Skin epidermis (tissue), 12 donors: ENCODE results near the gene COPE.

Source experiments
- H3K27ac ChIP-seq, 21 experiments: fragments of 200-600 bp; sonication (generic) in 11 of 21; one replicate each; pipeline ENCODE4 v1.5.0; 2020; ENCODE audit warnings: mild to moderate bottlenecking in 3 of 21, inconsistent platforms in 2 of 21, moderate library complexity in 2 of 21
- H3K4me3 ChIP-seq, 7 experiments: fragments of 200-600 bp; sonication (generic) in 2 of 7; one replicate each; pipeline ENCODE4 v1.5.0; 2020; ENCODE audit warnings: inconsistent platforms in 2 of 7, mild to moderate bottlenecking in 2 of 7, moderate library complexity in 1 of 7

Gene COPE

DNA sequence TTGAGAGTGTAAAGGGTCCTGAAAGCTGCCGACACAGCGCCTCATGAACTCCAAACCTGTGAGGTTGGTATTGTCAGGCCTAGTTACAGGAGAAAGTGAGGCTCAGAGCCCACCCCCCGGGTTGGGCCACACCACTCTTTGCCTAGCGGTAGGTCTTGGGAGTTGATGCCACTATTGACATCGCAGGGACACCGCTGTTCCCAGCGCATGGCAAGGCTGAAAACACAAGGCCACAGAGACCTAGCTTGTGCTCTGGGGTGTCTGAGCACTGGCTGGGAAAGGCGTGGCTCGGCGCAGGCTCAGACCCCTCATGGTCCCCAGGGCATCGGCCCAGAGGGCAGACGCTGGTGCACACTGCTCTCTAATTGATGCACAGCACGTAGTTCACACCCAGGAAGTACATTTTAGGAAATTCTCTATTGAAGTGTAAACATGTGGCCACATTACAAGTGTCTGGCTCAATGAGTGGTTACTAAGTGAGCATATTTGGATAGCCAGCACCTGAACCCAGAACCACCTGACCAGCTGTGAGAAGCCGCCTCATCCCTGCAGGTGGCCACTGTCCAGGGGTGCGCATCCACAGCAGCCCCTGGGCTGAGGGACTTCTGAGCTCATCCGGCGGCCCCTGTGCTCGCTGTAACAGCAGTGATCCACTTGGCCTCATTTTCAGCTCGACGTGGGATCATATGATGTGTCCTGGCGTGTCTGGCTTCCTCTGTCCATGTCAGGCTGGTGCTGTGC lies 60.1 kb downstream of the COPE start:
- no peak overlapping the region for H3K27ac ChIP-seq
- no peak overlapping the region for H3K4me3 ChIP-seq

DNA sequence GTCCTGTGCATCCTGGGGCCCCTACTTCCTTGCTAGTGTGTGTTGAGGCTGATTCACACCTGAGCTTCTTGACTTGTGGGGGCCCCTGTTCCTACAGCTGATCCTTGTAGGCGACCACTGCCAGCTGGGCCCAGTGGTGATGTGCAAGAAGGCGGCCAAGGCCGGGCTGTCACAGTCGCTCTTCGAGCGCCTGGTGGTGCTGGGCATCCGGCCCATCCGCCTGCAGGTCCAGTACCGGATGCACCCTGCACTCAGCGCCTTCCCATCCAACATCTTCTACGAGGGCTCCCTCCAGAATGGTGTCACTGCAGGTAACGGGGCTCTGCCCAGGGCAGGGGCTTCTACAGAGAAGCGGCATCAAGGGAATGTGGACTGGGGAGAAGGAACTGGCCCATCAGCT lies 62.0 kb downstream of the COPE start:
- H3K27ac ChIP-seq = no peak overlapping the region
- no peak overlapping the region for H3K4me3 ChIP-seq

DNA sequence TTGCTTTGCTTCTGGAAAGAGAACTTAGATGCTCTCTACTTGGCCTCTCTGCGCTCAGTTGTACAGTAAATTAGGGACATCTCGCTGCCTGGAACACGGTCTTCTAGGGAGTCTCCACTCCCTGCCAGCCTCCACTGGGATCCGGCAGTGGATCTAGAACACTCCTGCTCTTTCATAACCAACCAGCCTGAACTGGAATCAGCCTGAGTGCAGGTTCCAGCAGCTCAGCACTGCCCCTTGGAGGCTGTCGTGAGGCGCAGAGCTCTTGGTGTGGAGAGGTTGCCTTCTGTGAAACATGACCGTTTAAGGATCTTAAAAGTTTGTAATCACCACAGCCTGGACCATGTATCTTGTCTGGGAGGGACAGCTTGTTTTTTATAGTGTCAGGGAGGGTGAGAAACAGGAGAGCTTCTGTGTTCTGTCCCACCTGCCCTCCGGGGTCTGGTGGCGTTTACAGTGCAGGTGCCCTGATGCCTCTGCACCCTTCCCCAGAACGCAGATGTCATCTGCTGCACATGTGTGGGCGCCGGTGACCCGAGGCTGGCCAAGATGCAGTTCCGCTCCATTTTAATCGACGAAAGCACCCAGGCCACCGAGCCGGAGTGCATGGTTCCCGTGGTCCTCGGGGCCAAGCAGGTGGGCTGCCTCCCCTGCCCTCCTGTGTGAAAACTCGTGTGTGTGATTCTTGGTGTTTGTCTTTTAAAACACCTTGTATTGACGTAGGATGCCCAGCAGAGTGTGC lies 62.6 kb downstream of the COPE start:
- H3K4me3 ChIP-seq = no peak overlapping the region
- no peak overlapping the region for H3K27ac ChIP-seq

DNA sequence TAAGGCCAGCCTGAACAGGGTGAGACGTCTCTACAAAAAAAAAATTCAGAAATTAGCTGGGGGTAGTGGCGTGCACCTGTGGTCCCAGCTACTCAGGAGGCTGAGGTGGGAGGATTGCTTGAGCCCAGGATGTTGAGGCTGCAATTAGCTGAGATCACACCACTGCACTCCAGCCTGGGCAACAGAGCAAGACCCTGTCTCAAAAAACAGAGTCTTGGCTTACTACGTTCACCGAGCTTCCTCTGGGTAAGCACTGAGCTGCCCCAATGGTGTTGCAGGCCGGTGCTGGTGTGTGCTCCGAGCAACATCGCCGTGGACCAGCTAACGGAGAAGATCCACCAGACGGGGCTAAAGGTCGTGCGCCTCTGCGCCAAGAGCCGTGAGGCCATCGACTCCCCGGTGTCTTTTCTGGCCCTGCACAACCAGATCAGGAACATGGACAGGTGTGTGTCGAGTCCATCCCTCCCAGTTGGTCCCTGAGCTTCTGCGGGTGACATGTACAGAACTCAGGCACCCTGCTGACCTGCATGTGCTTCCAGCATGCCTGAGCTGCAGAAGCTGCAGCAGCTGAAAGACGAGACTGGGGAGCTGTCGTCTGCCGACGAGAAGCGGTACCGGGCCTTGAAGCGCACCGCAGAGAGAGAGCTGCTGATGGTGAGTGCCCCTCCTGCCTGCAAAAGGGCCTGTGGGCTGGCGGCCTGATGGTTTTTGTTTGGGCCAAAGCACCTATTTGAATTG lies 63.4 kb downstream of the COPE start:
- Histone ChIP-seq H3K4me3 (no peak overlapping the region), H3K27ac (no peak overlapping the region)

DNA sequence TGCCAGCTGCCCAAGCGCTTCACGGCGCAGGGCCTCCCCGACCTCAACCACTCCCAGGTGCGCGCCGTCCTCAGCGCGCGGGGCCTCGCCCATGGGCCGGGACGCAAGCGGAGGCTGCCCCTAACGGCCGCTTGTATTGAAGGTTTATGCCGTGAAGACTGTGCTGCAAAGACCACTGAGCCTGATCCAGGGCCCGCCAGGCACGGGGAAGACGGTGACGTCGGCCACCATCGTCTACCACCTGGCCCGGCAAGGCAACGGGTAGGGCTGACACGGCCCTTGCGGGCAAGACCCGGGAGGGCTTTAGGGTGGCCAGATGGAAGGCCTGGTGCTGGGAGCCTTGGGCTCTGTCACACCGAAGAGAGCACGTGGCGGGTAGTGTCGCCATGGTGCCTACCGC lies 64.2 kb downstream of the COPE start:
- Histone ChIP-seq H3K4me3 (no peak overlapping the region), H3K27ac (no peak overlapping the region)

DNA sequence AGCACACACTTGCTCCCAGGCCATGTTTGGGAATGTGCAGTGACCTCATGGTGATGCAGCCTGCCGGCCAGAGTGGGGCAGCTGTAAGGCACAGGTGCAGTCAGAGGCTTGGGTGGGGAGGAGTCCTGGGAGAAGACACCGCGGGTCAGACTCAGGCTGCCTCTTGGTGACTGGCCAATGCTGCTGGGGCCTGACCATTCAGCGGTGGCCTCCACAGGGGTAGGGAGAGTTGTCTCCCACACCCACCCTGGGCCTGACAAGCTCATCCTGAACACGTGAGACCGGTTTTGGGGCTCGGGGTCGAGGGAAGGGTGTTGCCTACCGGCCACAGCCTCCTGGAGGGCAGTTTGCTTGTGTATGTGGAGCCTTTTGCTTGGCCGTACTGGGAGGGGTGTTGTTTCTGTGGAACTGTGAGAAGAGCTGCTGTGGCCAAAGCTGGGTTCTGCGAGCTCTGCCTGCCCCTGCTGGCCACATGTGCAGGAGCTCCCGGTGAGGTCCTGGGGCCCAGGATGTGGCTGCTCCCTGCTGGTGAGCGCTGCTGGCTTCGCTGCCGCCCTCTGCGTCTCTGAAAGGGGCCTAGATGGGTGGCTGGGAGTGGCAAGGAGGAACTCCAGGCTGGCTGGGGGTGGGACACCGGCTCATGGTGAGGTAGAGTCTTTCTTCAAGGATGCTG lies 65.3 kb downstream of the COPE start:
- Histone ChIP-seq H3K27ac (no peak overlapping the region), H3K4me3 (no peak overlapping the region)

DNA sequence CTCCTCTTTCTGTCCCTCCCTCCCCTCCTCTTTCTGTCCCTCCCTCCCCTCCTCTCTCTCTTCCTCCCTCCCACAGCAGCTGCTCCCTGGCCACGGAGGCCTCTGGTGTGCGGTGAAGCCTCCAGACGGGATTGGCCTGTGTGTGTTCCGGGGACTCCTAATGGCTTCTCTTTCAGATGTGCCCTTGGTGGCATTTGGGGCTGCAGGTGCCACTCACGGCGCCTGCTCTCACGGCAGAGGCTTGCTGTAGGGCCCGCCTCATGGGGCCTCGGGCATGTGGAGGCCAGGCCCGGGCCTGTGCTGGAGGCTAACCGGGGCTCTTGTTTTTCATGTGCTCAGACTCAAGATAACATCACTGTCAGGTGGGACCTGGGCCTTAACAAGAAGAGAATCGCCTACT lies 66.5 kb downstream of the COPE start:
- Histone ChIP-seq H3K27ac (no peak overlapping the region), H3K4me3 (no peak overlapping the region)

DNA sequence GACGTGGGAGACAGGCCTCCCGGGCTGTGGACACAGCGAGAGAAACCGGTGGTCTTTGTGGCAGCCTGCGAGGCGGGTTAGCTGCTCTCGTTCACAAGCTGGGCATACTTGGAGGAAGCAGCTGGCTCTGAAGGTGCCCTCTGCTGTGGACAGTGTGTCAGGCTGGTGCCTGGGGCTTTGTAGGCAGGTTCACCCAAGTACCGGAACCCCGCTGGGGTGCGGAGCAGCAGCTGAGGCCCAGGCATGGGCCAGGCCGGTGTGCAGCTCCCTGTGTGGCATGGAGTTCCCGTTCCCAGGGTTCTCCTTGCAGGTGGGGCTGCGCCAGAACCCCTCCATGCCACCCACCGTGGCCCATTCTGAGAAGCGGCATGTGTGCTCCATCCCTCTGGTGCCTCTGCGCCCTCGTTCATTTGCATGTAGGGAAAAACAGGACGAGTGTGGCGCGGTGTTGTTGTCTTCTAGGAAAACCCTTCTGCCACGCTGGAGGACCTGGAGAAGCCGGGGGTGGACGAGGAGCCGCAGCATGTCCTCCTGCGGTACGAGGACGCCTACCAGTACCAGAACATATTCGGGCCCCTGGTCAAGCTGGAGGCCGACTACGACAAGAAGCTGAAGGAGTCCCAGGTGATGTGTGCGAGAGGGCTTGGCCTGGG lies 67.4 kb downstream of the COPE start:
- H3K27ac ChIP-seq = peak overlapping the region in 3 of 21 experiments; percentile 7 to 62 (median 27)

DNA sequence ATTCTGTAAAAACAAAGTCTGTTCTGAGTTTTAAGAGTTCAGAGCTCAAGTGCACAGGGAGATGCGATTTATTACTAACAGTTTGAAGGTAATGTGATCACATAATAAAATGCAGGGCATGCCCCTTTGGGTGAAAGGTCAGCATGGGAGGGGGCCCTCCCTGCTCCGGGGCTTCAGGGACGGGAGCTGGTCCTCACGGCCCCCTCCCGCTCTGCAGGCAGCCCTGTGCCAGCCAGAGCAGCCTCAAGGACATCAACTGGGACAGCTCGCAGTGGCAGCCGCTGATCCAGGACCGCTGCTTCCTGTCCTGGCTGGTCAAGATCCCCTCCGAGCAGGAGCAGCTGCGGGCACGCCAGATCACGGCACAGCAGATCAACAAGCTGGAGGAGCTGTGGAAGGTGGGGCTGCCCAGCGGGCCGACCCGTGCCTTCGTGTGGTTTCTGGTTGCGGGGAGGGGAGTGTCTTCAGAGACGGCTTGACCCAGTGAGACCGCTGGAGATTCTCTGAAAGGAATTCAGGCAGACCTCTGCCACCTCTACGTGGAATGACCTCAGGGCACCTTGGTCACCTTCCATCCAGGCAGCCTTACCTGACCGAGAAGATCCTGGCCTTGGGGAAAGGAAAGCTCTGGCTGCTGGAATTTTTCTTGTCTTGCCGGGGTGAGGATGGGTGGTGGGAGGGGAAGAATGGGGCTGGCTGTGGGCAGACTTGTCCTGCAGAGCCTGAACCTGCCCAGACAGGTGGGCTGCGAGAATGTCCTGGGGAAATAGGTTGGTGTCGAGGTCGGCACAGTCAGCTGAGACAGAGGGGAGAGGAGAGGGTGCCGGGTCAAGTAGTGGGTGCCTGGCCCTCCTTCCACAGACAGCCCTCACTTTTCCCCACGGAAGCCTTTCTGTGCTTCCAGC lies 68.5 kb downstream of the COPE start:
- no peak overlapping the region for H3K4me3 ChIP-seq
- H3K27ac ChIP-seq = peak overlapping the region in 15 of 21 experiments; percentile 47 to 90 (median 75)

More for the DNA sequence above, 67.4 kb downstream of the COPE start:
- H3K4me3 ChIP-seq = no peak overlapping the region

DNA sequence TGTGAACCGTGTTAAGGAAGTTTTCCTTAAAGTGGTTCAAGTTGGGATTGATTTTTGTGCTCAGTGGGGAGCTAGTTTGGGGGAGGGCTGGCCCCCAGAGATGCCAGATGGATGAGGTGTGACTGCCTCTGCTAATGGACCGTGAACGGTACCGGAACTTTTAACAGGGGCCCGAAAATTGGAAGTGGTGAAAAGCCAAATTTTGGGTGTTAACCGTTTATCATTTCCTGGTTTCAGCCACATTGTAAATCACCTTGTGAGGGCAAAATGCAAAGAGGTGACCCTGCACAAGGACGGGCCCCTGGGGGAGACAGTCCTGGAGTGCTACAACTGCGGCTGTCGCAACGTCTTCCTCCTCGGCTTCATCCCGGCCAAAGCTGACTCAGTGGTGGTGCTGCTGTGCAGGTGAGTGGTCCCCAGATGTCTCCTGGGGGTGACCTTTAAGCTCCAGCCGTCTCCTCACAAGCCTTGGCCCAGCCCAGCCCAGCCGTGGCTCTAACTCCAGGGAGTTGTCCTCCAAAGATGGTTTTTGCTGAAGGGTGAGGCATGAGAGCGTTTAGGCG lies 69.3 kb downstream of the COPE start:
- Histone ChIP-seq H3K27ac (peak overlapping the region in 20 of 21 experiments; percentile 59 to 90 (median 78)), H3K4me3 (no peak overlapping the region)
